GM18508 (cell line): ENCODE measurements around the gene TNFRSF6B.
"Not testable (repeated sequence)": the region's sequence is repeated elsewhere in the genome, so short reads cannot be mapped to it uniquely, and the experiment has no call there.

ENCODE experiments used
- ATAC-seq: cut with Tn5 transposase; IDR thresholded peaks from one replicate; pipeline ENCODE4 v1.9.1; 2021; ENCODE audit warnings: moderate number of reproducible peaks; ENCODE audit not compliant: insufficient read depth, unreplicated experiment

The TNFRSF6B gene

GRCh38 chr20:63696628-63697356 is at the start of gene TNFRSF6B:
Gene TNFRSF6B, plus strand, starts transcription at chr20:63696652. Its CDS starts 116 bp downstream, at chr20:63696768.
- no peak for ATAC-seq

- no peak for ATAC-seq
These were observed 48.3 kb upstream of the TNFRSF6B start for GRCh38 chr20:63648190-63648589.

GRCh38 chr20:63648895-63649589 is 47.4 kb upstream of the TNFRSF6B start:
- ATAC-seq = no peak

GRCh38 chr20:63650486-63650885 is 46.0 kb upstream of the TNFRSF6B start:
- ATAC-seq = not testable (repeated sequence)

- ATAC-seq = no peak
These were observed 44.6 kb upstream of the TNFRSF6B start for GRCh38 chr20:63651942-63652191.

GRCh38 chr20:63652192-63652980 is 44.1 kb upstream of the TNFRSF6B start:
- ATAC-seq = no peak

- no peak for ATAC-seq
These were observed 43.1 kb upstream of the TNFRSF6B start, which contains the start of gene STMN3 for GRCh38 chr20:63653041-63653973. Gene STMN3, minus strand, starts transcription at chr20:63653424. Its CDS starts 79 bp downstream, at chr20:63653345.

- no peak for ATAC-seq
These were observed 42.3 kb upstream of the TNFRSF6B start for GRCh38 chr20:63653974-63654668.

- no peak for ATAC-seq
These were observed 41.2 kb upstream of the TNFRSF6B start for GRCh38 chr20:63655249-63655648.

- ATAC-seq = no peak
These were observed 40.0 kb upstream of the TNFRSF6B start for GRCh38 chr20:63656451-63656850.

- no peak for ATAC-seq
These were observed 39.1 kb upstream of the TNFRSF6B start for GRCh38 chr20:63657260-63657936.

- ATAC-seq = peak; percentile 53
These were observed 38.3 kb upstream of the TNFRSF6B start, which contains the start of gene RTEL1 for GRCh38 chr20:63657937-63658748. Gene RTEL1, plus strand, starts transcription at chr20:63658312. Its CDS starts 1,091 bp downstream, at chr20:63659403.

GRCh38 chr20:63658749-63659187 is 37.7 kb upstream of the TNFRSF6B start:
- peak; percentile 7 for ATAC-seq

GRCh38 chr20:63659370-63659769 is 37.1 kb upstream of the TNFRSF6B start:
- ATAC-seq = no peak

GRCh38 chr20:63660174-63660573 is 36.3 kb upstream of the TNFRSF6B start:
- not testable (repeated sequence) for ATAC-seq

- no peak for ATAC-seq
These were observed 35.8 kb upstream of the TNFRSF6B start for GRCh38 chr20:63660622-63661021.

- ATAC-seq = no peak
These were observed 35.3 kb upstream of the TNFRSF6B start for GRCh38 chr20:63661108-63661507.
